ENCODE results near the gene WDR20.
"Not testable (repeated sequence)": the region's sequence is repeated elsewhere in the genome, so short reads cannot be mapped to it uniquely, and the experiment has no call there.

WDR20 gene

DNA sequence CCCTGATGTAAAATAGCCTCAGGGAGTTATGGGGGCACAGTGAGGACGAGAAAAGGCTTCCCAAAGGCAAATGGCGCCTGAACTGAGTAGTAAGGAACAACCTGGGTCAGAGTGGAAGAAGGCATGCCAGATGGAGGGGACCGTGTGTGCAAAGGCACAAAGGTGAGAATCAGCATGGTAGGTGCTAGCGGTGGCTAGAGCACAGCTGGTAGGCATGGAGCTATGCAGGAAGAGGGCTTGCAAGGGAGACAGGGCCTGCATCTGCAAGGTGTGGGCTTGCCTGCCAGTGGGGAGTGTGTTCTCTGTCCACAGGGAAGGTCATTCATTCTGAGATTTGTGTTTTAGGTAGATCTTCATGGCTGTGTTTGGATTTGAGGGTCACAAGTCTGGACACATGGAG lies 34.3 kb upstream of the WDR20 start:
- no peaks in the 10 kb centered on the region for H3K27me3 ChIP-seq (ENCODE audit: control insufficient read depth, insufficient read depth, low read length, poor library complexity, severe bottlenecking)
- H3K27ac ChIP-seq (ENCODE audit: insufficient read depth, low read depth, low read length, poor library complexity, severe bottlenecking), result no peak overlapping the region
- WGBS, 2 experiments, result 92 to 93% methylated on average over 4 of the region's 4 CpGs
- H3K9me3 ChIP-seq (ENCODE audit: control insufficient read depth, low read length), result no peaks in the 10 kb centered on the region
- no peak overlapping the region for H3K4me3 ChIP-seq (ENCODE audit: insufficient read depth, low read depth, low read length)
- H3K4me1 ChIP-seq (ENCODE audit: control insufficient read depth, insufficient read depth, low read length), result no peaks in the 10 kb centered on the region
- H3K36me3 ChIP-seq (ENCODE audit: control insufficient read depth, insufficient read depth, low read length), result no peaks in the 10 kb centered on the region

DNA sequence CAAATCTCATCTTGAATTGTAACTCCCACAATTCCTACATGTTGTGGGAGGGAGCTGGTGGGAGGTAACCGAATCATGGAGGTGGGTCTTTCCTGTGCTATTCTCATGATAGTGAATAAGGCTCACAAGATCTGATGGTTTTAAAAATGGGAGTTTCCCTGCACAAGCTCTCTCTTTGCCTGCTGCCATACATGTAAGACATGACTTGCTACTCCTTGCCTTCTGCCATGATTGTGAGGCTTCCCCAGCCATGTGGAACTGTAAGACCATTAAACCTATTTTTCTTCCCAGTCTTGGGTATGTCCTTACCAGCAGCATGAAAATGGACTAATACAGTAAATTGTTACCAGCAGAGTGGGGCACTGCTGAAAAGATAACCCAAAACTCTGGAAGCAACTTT lies 30.4 kb upstream of the WDR20 start:
- H3K9me3 ChIP-seq (ENCODE audit: control insufficient read depth, low read length); H3K36me3 ChIP-seq (ENCODE audit: control insufficient read depth, insufficient read depth, low read length); H3K27me3 ChIP-seq (ENCODE audit: control insufficient read depth, insufficient read depth, low read length, poor library complexity, severe bottlenecking); H3K4me3 ChIP-seq (ENCODE audit: insufficient read depth, low read depth, low read length); H3K27ac ChIP-seq (ENCODE audit: insufficient read depth, low read depth, low read length, poor library complexity, severe bottlenecking); H3K4me1 ChIP-seq (ENCODE audit: control insufficient read depth, insufficient read depth, low read length): not testable (repeated sequence)
- 82 to 89% methylated on average over 1 of the region's 1 CpG for WGBS, 2 experiments

DNA sequence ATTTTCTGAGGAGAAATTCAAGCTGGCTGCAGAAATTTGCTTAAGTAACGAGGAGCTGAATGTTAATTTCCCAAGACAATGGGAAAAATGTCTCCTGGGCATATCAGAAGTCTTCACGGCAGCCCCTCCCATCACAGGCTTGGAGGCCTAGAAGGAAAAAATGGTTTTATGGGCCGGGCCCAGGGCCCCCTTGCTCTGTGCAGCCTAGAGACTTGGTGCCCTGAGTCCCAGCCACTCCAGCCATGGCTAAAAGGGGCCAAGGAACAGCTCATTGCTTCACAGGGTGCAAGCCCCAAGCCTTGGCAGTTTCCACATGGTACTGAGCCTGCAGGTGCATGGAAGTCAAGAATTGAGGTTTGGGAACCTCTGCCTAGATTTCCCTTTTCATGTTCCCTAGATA lies 28.6 kb upstream of the WDR20 start:
- Histone ChIP-seq H3K4me3 (ENCODE audit: insufficient read depth, low read depth, low read length) (no peak overlapping the region), H3K36me3 (ENCODE audit: control insufficient read depth, insufficient read depth, low read length) (no peaks in the 10 kb centered on the region), H3K27me3 (ENCODE audit: control insufficient read depth, insufficient read depth, low read length, poor library complexity, severe bottlenecking) (no peaks in the 10 kb centered on the region), H3K4me1 (ENCODE audit: control insufficient read depth, insufficient read depth, low read length) (no peaks in the 10 kb centered on the region), H3K9me3 (ENCODE audit: control insufficient read depth, low read length) (no peaks in the 10 kb centered on the region), H3K27ac (ENCODE audit: insufficient read depth, low read depth, low read length, poor library complexity, severe bottlenecking) (no peak overlapping the region)
- 90 to 94% methylated on average over 3 of the region's 3 CpGs for WGBS, 2 experiments

DNA sequence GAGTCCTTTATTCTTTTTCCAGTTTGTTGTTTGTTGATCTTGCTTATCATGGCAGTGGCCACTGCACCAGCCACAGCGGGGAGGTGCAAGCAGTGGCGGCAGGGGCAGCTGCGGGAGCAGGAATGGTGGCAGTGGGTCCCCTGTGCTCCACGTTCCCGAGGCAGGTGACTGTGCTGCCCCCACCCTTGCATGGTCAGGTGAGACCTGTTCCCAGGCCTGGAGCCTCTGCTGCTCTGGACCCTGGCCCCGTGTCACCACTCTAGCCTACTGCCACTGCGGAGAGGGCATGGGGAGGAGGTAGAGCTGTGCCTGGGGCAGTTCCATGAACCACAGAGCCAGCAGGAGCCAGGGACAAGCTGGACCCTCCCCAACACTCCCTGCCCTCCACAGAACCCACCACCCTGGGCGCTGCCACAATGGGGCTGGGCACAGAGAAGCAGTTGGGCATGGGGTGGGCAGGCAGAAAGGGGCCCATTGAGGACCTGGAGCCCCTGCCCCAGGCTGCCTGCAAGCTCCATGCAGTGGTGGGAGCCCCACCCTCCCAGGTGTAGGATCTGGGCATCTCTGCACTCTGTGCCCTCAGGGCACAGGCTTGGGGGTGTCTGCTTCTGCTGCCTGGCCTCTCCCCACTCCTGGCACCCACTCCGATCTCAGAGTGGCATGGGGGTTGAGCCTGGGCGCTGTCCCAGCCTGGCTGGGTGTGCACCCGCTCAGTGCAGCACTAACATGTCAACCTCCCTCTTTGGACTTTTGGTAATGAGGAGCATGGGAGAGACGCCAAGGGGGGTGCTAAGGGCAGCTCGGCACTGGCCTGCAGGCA lies 23.1 kb upstream of the WDR20 start:
- Histone ChIP-seq H3K4me1 (ENCODE audit: control insufficient read depth, insufficient read depth, low read length) (no peaks in the 10 kb centered on the region), H3K27me3 (ENCODE audit: control insufficient read depth, insufficient read depth, low read length, poor library complexity, severe bottlenecking) (no peaks in the 10 kb centered on the region), H3K4me3 (ENCODE audit: insufficient read depth, low read depth, low read length) (no peak overlapping the region), H3K9me3 (ENCODE audit: control insufficient read depth, low read length) (peaks cover 2% of the 10 kb centered on the region), H3K36me3 (ENCODE audit: control insufficient read depth, insufficient read depth, low read length) (no peaks in the 10 kb centered on the region), H3K27ac (ENCODE audit: insufficient read depth, low read depth, low read length, poor library complexity, severe bottlenecking) (no peak overlapping the region)
- 95 to 97% methylated on average over 13 of the region's 13 CpGs for WGBS, 2 experiments

DNA sequence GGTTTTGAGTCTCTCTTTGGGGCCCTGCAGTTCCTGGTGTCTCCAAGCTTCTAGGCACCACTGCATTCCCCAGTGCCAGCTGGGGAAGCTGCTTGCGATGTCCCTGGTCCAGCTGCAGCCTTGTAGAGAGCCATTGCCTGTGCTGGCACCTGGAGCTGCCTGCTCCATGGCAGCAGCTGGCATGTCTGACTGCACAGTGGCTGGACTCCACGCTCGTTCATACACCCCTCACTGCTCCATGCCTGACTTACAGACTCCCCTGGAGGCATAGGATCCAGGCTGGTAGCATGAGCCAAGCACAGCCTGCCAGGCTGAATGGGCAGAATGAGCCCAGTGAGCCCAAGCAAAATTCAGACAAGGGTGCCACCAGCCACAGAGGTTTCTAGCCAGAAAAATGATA lies 21.8 kb upstream of the WDR20 start:
- peaks cover 2% of the 10 kb centered on the region for H3K9me3 ChIP-seq (ENCODE audit: control insufficient read depth, low read length)
- H3K27ac ChIP-seq (ENCODE audit: insufficient read depth, low read depth, low read length, poor library complexity, severe bottlenecking), result no peak overlapping the region
- WGBS, 2 experiments, result 95 to 96% methylated on average over 3 of the region's 3 CpGs
- no peak overlapping the region for H3K4me3 ChIP-seq (ENCODE audit: insufficient read depth, low read depth, low read length)
- no peaks in the 10 kb centered on the region for H3K27me3 ChIP-seq (ENCODE audit: control insufficient read depth, insufficient read depth, low read length, poor library complexity, severe bottlenecking)
- no peaks in the 10 kb centered on the region for H3K36me3 ChIP-seq (ENCODE audit: control insufficient read depth, insufficient read depth, low read length)
- H3K4me1 ChIP-seq (ENCODE audit: control insufficient read depth, insufficient read depth, low read length), result no peaks in the 10 kb centered on the region

DNA sequence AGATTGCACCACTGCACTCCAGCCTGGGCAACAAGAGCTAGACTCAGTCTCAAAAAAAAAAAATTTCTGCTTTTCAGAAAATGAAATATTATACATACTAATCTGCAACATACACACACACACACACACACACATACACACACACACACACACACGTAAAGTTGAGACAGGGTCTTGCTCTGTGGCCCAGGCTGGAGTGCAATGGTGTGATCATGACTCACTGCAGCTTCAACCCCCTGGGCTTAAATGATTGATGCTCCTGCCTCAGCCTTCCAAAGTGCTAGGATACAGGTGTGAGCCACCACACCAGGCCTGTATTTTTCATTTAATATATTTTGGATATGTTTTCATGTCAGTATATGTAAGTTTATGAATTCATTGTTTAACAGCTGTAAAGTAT lies 18.8 kb upstream of the WDR20 start:
- Histone ChIP-seq H3K27ac (ENCODE audit: insufficient read depth, low read depth, low read length, poor library complexity, severe bottlenecking) (no peak overlapping the region), H3K4me1 (ENCODE audit: control insufficient read depth, insufficient read depth, low read length) (no peaks in the 10 kb centered on the region), H3K4me3 (ENCODE audit: insufficient read depth, low read depth, low read length) (no peak overlapping the region), H3K36me3 (ENCODE audit: control insufficient read depth, insufficient read depth, low read length) (no peaks in the 10 kb centered on the region), H3K9me3 (ENCODE audit: control insufficient read depth, low read length) (peaks cover 2% of the 10 kb centered on the region), H3K27me3 (ENCODE audit: control insufficient read depth, insufficient read depth, low read length, poor library complexity, severe bottlenecking) (no peaks in the 10 kb centered on the region)
- WGBS, 2 experiments, result 80 to 85% methylated on average over 1 of the region's 1 CpG

DNA sequence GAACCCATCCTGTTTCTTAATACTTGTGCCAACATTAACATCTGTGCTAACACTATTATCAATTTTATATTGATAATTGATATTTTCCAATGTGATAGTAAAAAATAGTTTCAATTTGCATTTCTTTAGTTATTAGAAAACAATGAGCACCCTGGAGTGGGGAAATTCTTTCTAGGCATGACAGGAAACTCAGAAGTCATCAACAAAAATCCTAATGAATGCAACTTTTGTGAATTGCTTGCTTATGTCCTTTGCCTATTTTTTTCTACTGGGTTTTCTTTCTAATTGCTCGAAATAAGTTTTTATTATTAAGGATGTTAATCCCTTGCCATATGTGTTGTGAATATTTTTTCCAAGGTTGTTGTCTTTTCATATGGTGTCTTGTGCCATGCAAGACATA lies 18.1 kb upstream of the WDR20 start:
- H3K4me3 ChIP-seq (ENCODE audit: insufficient read depth, low read depth, low read length), result no peak overlapping the region
- 94 to 100% methylated on average over 1 of the region's 1 CpG for WGBS, 2 experiments

DNA sequence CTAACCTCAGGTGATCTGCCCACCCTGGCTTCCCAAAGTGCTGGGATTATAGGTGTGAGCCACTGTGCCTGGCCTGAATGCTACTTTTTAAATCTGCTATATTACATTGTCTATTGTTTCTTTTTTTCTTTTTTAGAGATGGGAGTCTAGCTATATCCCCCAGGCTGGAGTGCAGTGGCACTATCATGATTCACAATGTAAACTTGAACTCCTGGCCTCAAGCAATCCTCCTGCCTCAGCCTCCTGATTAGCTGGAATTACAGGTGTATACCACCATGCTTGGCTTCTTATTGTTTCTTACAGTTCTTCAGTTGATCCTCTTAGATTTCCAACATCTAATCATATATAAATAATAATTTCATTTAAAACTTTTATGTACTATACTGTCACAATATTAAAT lies 15.3 kb upstream of the WDR20 start:
- H3K36me3 ChIP-seq (ENCODE audit: control insufficient read depth, insufficient read depth, low read length), result no peaks in the 10 kb centered on the region
- H3K9me3 ChIP-seq (ENCODE audit: control insufficient read depth, low read length), result no peaks in the 10 kb centered on the region
- H3K4me3 ChIP-seq (ENCODE audit: insufficient read depth, low read depth, low read length), result no peak overlapping the region
- no peak overlapping the region for H3K27ac ChIP-seq (ENCODE audit: insufficient read depth, low read depth, low read length, poor library complexity, severe bottlenecking)
- no peaks in the 10 kb centered on the region for H3K4me1 ChIP-seq (ENCODE audit: control insufficient read depth, insufficient read depth, low read length)
- H3K27me3 ChIP-seq (ENCODE audit: control insufficient read depth, insufficient read depth, low read length, poor library complexity, severe bottlenecking), result no peaks in the 10 kb centered on the region

More for the DNA sequence above, 18.1 kb upstream of the WDR20 start:
- peaks cover 2% of the 10 kb centered on the region for H3K9me3 ChIP-seq (ENCODE audit: control insufficient read depth, low read length)
- no peaks in the 10 kb centered on the region for H3K4me1 ChIP-seq (ENCODE audit: control insufficient read depth, insufficient read depth, low read length)
- H3K27ac ChIP-seq (ENCODE audit: insufficient read depth, low read depth, low read length, poor library complexity, severe bottlenecking), result no peak overlapping the region
- no peaks in the 10 kb centered on the region for H3K36me3 ChIP-seq (ENCODE audit: control insufficient read depth, insufficient read depth, low read length)
- no peaks in the 10 kb centered on the region for H3K27me3 ChIP-seq (ENCODE audit: control insufficient read depth, insufficient read depth, low read length, poor library complexity, severe bottlenecking)

DNA sequence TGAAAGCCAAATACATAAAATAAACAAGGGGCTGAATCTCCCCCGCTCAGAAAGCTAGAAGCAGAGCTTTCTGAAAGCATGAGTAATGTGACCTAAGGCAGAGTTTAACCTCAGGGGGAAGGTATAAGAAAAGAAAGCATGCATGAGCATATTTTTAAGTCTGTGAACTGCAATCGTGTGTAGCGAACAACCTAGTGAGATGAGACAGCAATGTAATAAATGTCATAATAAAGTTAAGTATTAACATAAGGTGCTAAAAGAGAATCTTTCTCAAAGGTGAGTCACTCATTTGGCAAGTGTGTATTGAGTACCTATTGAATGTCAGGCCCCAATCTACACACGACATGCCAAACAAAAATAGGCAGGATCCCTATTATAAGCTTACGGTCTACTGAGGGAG lies 14.2 kb upstream of the WDR20 start:
- Histone ChIP-seq H3K4me1 (ENCODE audit: control insufficient read depth, insufficient read depth, low read length) (no peaks in the 10 kb centered on the region), H3K4me3 (ENCODE audit: insufficient read depth, low read depth, low read length) (no peak overlapping the region), H3K27me3 (ENCODE audit: control insufficient read depth, insufficient read depth, low read length, poor library complexity, severe bottlenecking) (no peaks in the 10 kb centered on the region), H3K27ac (ENCODE audit: insufficient read depth, low read depth, low read length, poor library complexity, severe bottlenecking) (no peak overlapping the region), H3K9me3 (ENCODE audit: control insufficient read depth, low read length) (no peaks in the 10 kb centered on the region), H3K36me3 (ENCODE audit: control insufficient read depth, insufficient read depth, low read length) (no peaks in the 10 kb centered on the region)
- WGBS, 2 experiments, result 90 to 92% methylated on average over 5 of the region's 5 CpGs

DNA sequence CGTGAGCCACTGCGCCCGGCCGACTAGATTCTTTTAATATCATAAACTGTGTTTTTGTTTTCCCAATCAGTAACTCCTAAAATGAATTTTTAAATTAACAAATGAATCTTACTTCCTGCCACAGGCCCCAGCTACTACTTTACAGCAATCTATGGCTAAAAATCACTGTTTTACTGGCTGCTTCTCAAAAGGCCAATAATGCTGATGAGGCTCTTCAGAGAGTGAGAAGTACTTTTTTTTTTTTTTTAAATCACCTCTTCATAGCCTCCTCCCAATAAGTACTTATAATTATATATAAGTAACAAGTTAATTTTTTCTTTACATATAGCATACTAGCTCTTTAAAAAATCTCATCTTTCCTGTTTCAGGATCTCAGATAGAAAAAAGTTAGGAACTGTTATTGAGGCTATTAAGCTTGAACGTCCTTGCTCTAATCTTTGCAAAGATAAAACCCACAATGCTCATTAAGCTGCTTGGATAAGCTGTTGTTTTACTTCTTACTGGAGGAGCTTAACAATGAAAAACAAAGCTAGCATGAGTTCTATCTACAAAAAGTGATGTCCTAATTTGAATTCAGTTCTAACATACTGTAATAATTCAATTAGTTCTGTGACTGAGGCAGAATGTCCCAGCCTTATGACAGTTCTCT lies 12.8 kb upstream of the WDR20 start:
- Histone ChIP-seq H3K36me3 (ENCODE audit: control insufficient read depth, insufficient read depth, low read length) (no peaks in the 10 kb centered on the region), H3K27me3 (ENCODE audit: control insufficient read depth, insufficient read depth, low read length, poor library complexity, severe bottlenecking) (no peaks in the 10 kb centered on the region), H3K9me3 (ENCODE audit: control insufficient read depth, low read length) (no peaks in the 10 kb centered on the region), H3K27ac (ENCODE audit: insufficient read depth, low read depth, low read length, poor library complexity, severe bottlenecking) (no peak overlapping the region), H3K4me1 (ENCODE audit: control insufficient read depth, insufficient read depth, low read length) (no peaks in the 10 kb centered on the region), H3K4me3 (ENCODE audit: insufficient read depth, low read depth, low read length) (no peak overlapping the region)
- 81 to 89% methylated on average over 5 of the region's 5 CpGs for WGBS, 2 experiments
